HCT116 (cell line): Measurements from ENCODE around the gene RYR2. TPM values are rescaled to one million over a fixed set of nuclear protein-coding genes. Genes with fewer than 3 reads are reported as not detected.

ENCODE experiments used
- ATAC-seq: fragments of 200-7000 bp; cut with Tn5 transposase; 2 replicates; pipeline ENCODE4 v1.9.1; 2020; ENCODE audit warnings: mild to moderate bottlenecking, moderate library complexity
- BruUV-seq: library from RNA; stranded (reverse); fragments of 400-500 nt; replicated peaks from 2 replicates; lab custom pipeline; 2021; lab: Mats Ljungman, UMichigan
- CTCF ChIA-PET: fragments of 300-600 bp; sonication (Branson Sonifier 250); formaldehyde crosslinking; loops from one replicate; lab custom pipeline; 2021; ENCODE audit warnings: antibody characterized with exemption; lab: Charles Lee
- POLR2A ChIA-PET: fragments of 300-600, 350-600 bp; sonication (Branson Sonifier 250); formaldehyde crosslinking; loops from one replicate; lab custom pipeline; 2021; ENCODE audit warnings: antibody characterized with exemption; lab: Charles Lee
- RAD21 ChIA-PET, 2 experiments: fragments of 300-600 bp; sonication (Branson Sonifier 250); formaldehyde crosslinking; loops; one replicate each; lab custom pipeline; 2023; ENCODE audit warnings: low total read pairs in 2 of 2; ENCODE audit not compliant: uncharacterized antibody in 2 of 2, unreplicated experiment in 2 of 2, low non-redundant PET in 1 of 2; lab: Charles Lee
- DNase-seq: peaks from one replicate; pipeline ENCODE4 v3.0.0-alpha.2; 2010; ENCODE audit warnings: low read depth, low spot score
- H2AFZ ChIP-seq: fragments of 200-600 bp; shearing (Covaris generic), sonication (generic); 2 replicates; pipeline ENCODE4 v1.6.1; 2017; ENCODE audit warnings: low read depth, mixed run types, mixed read lengths, antibody characterized with exemption, low read length; ENCODE audit not compliant: poor library complexity, severe bottlenecking
- H3K27ac ChIP-seq: 2 replicates; pipeline ENCODE4 v1.5.1; 2012; ENCODE audit warnings: low read depth, low read length
- H3K27me3 ChIP-seq: fragments of 200-600 bp; sonication (generic); 2 replicates; pipeline ENCODE4 v1.6.1; 2016; ENCODE audit warnings: mixed run types, low read length, mixed read lengths; ENCODE audit not compliant: insufficient read depth
- H3K36me3 ChIP-seq, 2 experiments: fragments of 200-500 bp in 1 of 2; fragments of 200-600 bp in 1 of 2; sonication (Bioruptor generic) in 1 of 2; sonication (generic) in 1 of 2; 2 replicates each; pipeline versions ENCODE4 v1.5.1 to v1.6.1; 2014 to 2016; ENCODE audit warnings: low read length in 2 of 2, inconsistent platforms in 1 of 2, mixed read lengths in 1 of 2, mixed run types in 1 of 2; ENCODE audit not compliant: insufficient read depth in 2 of 2, control insufficient read depth in 1 of 2
- H3K4me1 ChIP-seq, 2 experiments: fragments of 200-600 bp in 1 of 2; sonication (generic) in 1 of 2; 2 replicates each; pipeline versions ENCODE4 v1.5.1 to v1.6.1; 2012 to 2017; ENCODE audit warnings: low read length in 2 of 2, inconsistent platforms in 1 of 2, mild to moderate bottlenecking in 1 of 2, mixed read lengths in 1 of 2, mixed run types in 1 of 2, moderate library complexity in 1 of 2; ENCODE audit not compliant: insufficient read depth in 2 of 2, control insufficient read depth in 1 of 2
- H3K4me2 ChIP-seq: fragments of 200-600 bp; sonication (generic); 2 replicates; pipeline ENCODE4 v1.6.1; 2017; ENCODE audit warnings: mixed run types, low read length, mixed read lengths
- H3K4me3 ChIP-seq, 2 experiments: fragments of 200-600 bp in 1 of 2; sonication (generic) in 1 of 2; replicated peaks in 1 of 2; 2 replicates each; pipeline ENCODE4 v1.5.1; 2011 to 2016; ENCODE audit warnings: low read length in 2 of 2, control low read depth in 1 of 2, low read depth in 1 of 2, mild to moderate bottlenecking in 1 of 2, mixed read lengths in 1 of 2, mixed run types in 1 of 2
- H3K79me2 ChIP-seq: fragments of 200-600 bp; sonication (generic); 2 replicates; pipeline ENCODE4 v1.6.1; 2017; ENCODE audit warnings: mild to moderate bottlenecking, mixed run types, low read length, moderate library complexity, mixed read lengths; ENCODE audit not compliant: insufficient read depth
- H3K9ac ChIP-seq: fragments of 200-600 bp; sonication (generic); 2 replicates; pipeline ENCODE4 v1.6.1; 2016; ENCODE audit warnings: low read length, mixed read lengths
- H3K9me2 ChIP-seq: fragments of 200-600 bp; sonication (generic), shearing (Covaris generic); 2 replicates; pipeline ENCODE4 v1.6.1; 2017; ENCODE audit warnings: mixed run types, mild to moderate bottlenecking, moderate library complexity; ENCODE audit not compliant: insufficient read depth
- H3K9me3 ChIP-seq, 2 experiments: fragments of 200-500 bp in 1 of 2; fragments of 200-600 bp in 1 of 2; sonication (Bioruptor generic) in 1 of 2; sonication (generic) in 1 of 2; 2 replicates each; pipeline ENCODE4 v1.6.1; 2014 to 2017; ENCODE audit warnings: low read length in 2 of 2, mixed read lengths in 2 of 2, inconsistent platforms in 1 of 2, low read depth in 1 of 2, mild to moderate bottlenecking in 1 of 2, mixed run types in 1 of 2, moderate library complexity in 1 of 2; ENCODE audit not compliant: control insufficient read depth in 1 of 2, insufficient read depth in 1 of 2
- H4K20me1 ChIP-seq: fragments of 200-600 bp; sonication (generic), shearing (Covaris generic); 2 replicates; pipeline ENCODE4 v1.6.1; 2017; ENCODE audit warnings: mixed run types, mild to moderate bottlenecking, moderate library complexity; ENCODE audit not compliant: insufficient read depth
- CTCF ChIP-seq, 3 experiments: fragments of 200-600 bp in 1 of 3; sonication (generic) in 1 of 3; IDR thresholded peaks in 2 of 3; conservative IDR thresholded peaks in 1 of 3; 2 replicates each; pipeline ENCODE4 v1.5.1; 2012 to 2017; ENCODE audit warnings: low read depth in 2 of 3, low read length in 2 of 3, antibody characterized with exemption in 1 of 3, borderline replicate concordance in 1 of 3, control low read depth in 1 of 3, mild to moderate bottlenecking in 1 of 3, mixed read lengths in 1 of 3, mixed run types in 1 of 3, moderate library complexity in 1 of 3; ENCODE audit not compliant: insufficient read depth in 1 of 3
- POLR2A ChIP-seq: IDR thresholded peaks from 2 replicates; pipeline ENCODE4 v1.7.0; 2011; ENCODE audit warnings: borderline replicate concordance; ENCODE audit not compliant: insufficient read depth, insufficient read length; ENCODE audit errors: extremely low read depth
- POLR2AphosphoS5 ChIP-seq: IDR thresholded peaks from 2 replicates; pipeline ENCODE4 v1.6.1; 2011; ENCODE audit warnings: mild to moderate bottlenecking, low read depth, low read length, moderate library complexity
- REST ChIP-seq: IDR thresholded peaks from 2 replicates; pipeline ENCODE4 v1.6.1; 2012; ENCODE audit warnings: low read depth
- TCF7L2 ChIP-seq: IDR thresholded peaks from 2 replicates; pipeline ENCODE4 v1.7.0; 2011; ENCODE audit warnings: borderline replicate concordance, inconsistent platforms; ENCODE audit not compliant: insufficient read depth, insufficient read length; ENCODE audit errors: extremely low read depth
- YY1 ChIP-seq: IDR thresholded peaks from 2 replicates; pipeline ENCODE4 v1.6.1; 2011; ENCODE audit warnings: low read length, low read depth, moderate library complexity, mild to moderate bottlenecking; ENCODE audit not compliant: insufficient replicate concordance; ENCODE audit errors: extremely low read depth
- intact Hi-C: fragments of 100-400 bp; cut with micrococcal nuclease; formaldehyde crosslinking; loops from 2 replicates; pipeline ENCODE4 v1.10.0; 2022
- total RNA-seq: library from RNA; stranded (reverse); gene quantifications from one replicate; pipeline ENCODE4 v1.2.1, GENCODE V29; 2021; ENCODE audit not compliant: unreplicated experiment

The RYR2 gene
- total RNA-seq, 1 experiment from 2014 or later: 0.02 TPM

GRCh38 chr1:237867380-237867888 lies 825.5 kb downstream of the RYR2 start:
- Histone ChIP-seq H2AFZ (no peak overlapping the region), H3K9me2 (no peaks in the 10 kb centered on the region), H3K9me3 (peaks cover 0 to 16% of the 10 kb centered on the region in 2 experiments; a peak in 1 of 4 replicates), H3K4me2 (no peak overlapping the region), H3K27ac (no peak overlapping the region), H3K79me2 (no peaks in the 10 kb centered on the region), H3K4me3 (no peak overlapping the region), H3K27me3 (no peaks in the 10 kb centered on the region), H3K36me3 (no peaks in the 10 kb centered on the region), H4K20me1 (no peaks in the 10 kb centered on the region), H3K4me1 (no peaks in the 10 kb centered on the region), H3K9ac (no peak overlapping the region)
- ChIA-PET RAD21 (no interaction called here), POLR2A (no interaction called here), CTCF (no interaction called here)
- no TSS peak for BruUV-seq
- DNase-seq (no peak), ATAC-seq (no peak)
- TF ChIP-seq TCF7L2 (no peak), CTCF (IDR thresholded peaks at IDR 0.05 in 2 of 3, conservative IDR thresholded peaks at IDR 0.05 in 1 of 3; ENCODE audit: borderline replicate concordance in 1 of 3, insufficient read depth in 1 of 3, low read depth in 2 of 3, low read length in 2 of 3) (no peak), YY1 (no peak), POLR2AphosphoS5 (no peak), POLR2A (no peak), REST (no peak)
- intact Hi-C loops: no loop called here
